ENCODE results near the gene KLHL36.
A peak's percentile ranks its signal among the peaks of the same experiment; 100 is the strongest.

Gene KLHL36

GRCh38 chr16:84647828-84648594 lies at the start of gene KLHL36:
Gene KLHL36, plus strand, starts transcription at chr16:84648511. Its CDS starts 2,357 bp downstream, at chr16:84650868.
- H3K4me3 ChIP-seq (replicated peaks; ENCODE audit: low read depth, low read length) = peak within 1 kb of the TSS; percentile 65
- TF ChIP-seq CTCF (IDR thresholded peaks at IDR 0.05; ENCODE audit: low read depth, low read length, missing control alignments) = no peak
- no peak for DNase-seq (ENCODE audit: extremely low read depth, low read depth)

DNA sequence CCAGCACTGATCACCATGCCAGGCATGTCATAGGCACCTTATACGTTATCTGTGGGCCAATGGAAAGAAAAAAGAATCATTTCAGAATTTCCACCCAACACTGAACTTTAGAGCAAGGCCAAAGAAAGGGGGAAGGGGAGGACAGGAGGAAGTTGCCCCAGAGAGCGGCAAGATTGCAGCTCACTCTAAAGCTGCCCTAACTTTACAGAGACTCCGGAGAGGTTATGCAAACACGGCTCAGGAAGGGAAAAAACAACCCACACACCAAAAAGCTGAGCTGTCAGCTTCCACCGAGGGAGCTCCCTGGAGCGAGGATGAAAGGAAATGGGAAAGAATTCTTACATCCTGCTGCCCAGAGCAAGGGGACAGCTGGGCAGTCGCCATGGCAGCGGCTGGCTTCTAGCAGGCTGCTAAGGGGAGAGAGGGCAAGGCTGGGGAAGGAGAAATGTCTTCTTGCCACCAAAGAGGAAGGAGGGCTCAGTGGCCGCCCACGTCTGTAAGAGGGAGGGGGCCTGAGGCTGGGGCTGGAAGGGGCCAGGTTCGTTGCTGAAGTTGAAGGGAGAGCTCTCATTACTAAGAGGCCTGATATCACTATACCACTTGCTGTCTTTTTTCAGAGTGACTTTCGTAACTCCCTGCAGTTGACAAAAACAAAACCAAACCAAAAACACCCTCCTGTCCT lies 48.6 kb upstream of the KLHL36 start:
- no peak overlapping the region for H3K4me3 ChIP-seq (replicated peaks; ENCODE audit: low read depth, low read length)
- DNase-seq (ENCODE audit: extremely low read depth, low read depth) = no peak
- no peak for TF ChIP-seq CTCF (IDR thresholded peaks at IDR 0.05; ENCODE audit: low read depth, low read length, missing control alignments)

DNA sequence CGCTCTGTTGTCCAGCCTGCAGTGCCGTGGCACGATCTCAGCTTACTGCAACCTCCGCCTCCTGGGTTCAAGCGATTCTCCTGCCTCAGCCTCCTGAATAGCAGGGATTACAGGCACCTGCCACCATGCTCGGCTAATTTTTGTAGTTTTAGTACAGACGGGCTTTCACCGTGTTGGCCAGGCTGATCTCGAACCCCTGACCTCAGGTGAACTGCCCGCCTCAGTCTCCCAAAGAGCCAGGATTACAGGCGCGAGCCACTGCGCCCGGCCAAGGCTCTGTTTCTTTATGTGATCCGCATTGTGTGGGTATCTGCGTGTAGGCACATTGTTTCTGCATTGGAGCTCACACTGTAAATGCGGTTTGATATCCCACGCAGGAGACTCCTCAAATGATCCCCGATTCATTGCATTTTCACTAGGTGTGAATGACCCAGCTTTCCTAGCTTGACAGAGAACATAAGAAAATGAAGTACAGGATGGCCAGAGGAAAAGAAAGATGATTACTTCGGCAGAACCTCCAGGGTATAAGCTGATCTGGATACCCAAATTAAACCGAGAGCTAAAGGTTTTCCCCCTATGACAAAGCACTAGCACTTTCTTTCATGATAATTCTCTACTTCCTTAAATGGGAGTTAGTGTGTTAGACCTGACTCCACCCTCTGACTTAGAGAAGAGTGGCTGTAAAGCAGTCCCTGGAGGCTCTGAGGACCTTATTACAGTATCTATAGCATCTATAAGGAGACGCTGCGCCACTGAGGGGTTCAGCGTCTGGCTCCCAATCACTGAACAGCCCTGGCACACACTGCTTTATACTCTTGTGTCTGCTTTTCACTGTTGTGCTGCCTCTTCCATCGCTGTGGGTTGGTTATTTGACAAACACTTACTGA lies 47.7 kb upstream of the KLHL36 start:
- DNase-seq (ENCODE audit: extremely low read depth, low read depth) = no peak
- no peak for TF ChIP-seq CTCF (IDR thresholded peaks at IDR 0.05; ENCODE audit: low read depth, low read length, missing control alignments)
- no peak overlapping the region for H3K4me3 ChIP-seq (replicated peaks; ENCODE audit: low read depth, low read length)

- TF ChIP-seq CTCF (IDR thresholded peaks at IDR 0.05; ENCODE audit: low read depth, low read length, missing control alignments) = no peak
- peak; percentile 77 for DNase-seq (ENCODE audit: extremely low read depth, low read depth)
- H3K4me3 ChIP-seq (replicated peaks; ENCODE audit: low read depth, low read length) = no peak overlapping the region
Measured at GRCh38 chr16:84603140-84603816, 45.0 kb upstream of the KLHL36 start.

DNA sequence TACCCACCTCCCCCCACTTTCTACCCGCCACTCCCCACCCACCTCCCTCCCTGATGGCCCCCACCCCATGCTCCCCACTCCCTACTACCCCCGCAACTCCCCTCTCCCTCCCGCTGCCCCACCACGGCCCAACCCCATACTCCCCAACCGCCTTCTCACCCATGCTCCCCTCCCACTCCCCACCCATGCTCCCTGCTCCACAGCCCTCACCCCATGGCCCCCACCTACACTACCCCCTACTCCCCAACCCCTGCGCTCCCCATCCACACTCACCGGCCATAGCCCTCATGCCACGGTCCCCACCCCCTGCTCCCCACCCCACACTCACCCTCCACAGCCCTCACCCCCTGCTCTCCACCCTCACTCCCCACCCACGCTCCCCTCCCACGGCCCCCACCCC lies 44.4 kb upstream of the KLHL36 start:
- TF ChIP-seq CTCF (IDR thresholded peaks at IDR 0.05; ENCODE audit: low read depth, low read length, missing control alignments) = no peak
- H3K4me3 ChIP-seq (replicated peaks; ENCODE audit: low read depth, low read length) = no peak overlapping the region
- DNase-seq (ENCODE audit: extremely low read depth, low read depth) = no peak

DNA sequence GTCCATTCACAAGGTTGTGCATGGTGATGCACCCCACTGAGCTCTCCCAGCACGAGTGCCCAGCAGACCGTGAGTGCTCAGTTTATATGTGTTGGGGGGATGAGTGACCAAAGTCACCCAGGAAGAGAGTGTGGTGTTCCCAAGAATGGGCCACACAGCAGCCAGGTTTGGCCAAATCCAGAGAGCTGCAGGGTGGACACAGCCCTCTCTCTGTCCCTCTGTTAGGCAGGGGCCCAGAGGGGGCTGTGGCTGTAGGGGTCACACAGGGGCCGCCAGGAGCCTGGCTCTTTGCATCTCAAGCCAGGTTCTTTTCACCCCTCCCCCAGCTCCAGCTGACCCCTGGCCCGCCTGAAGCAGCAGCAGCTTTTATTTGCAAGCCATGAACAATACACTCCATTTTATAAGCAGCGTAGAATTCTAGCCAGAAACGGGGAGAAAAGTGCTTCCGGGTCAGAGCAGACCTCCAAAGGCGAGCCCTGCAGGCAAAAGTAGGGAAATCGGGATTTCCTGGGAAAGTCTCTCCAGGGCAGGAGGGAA lies 43.8 kb upstream of the KLHL36 start:
- no peak for DNase-seq (ENCODE audit: extremely low read depth, low read depth)
- no peak overlapping the region for H3K4me3 ChIP-seq (replicated peaks; ENCODE audit: low read depth, low read length)
- TF ChIP-seq CTCF (IDR thresholded peaks at IDR 0.05; ENCODE audit: low read depth, low read length, missing control alignments) = no peak
